ENCODE data around the gene KDM7A. TPM values are rescaled to one million over a fixed set of nuclear protein-coding genes. Genes with fewer than 3 reads are reported as not detected.

The KDM7A gene
- total and polyA plus RNA-seq, 9 of the 15 experiments (the other 6 are each of a cell fraction or from before 2014, with no cell fraction given), result 0.90 to 8.4 (median 7.0) TPM

DNA sequence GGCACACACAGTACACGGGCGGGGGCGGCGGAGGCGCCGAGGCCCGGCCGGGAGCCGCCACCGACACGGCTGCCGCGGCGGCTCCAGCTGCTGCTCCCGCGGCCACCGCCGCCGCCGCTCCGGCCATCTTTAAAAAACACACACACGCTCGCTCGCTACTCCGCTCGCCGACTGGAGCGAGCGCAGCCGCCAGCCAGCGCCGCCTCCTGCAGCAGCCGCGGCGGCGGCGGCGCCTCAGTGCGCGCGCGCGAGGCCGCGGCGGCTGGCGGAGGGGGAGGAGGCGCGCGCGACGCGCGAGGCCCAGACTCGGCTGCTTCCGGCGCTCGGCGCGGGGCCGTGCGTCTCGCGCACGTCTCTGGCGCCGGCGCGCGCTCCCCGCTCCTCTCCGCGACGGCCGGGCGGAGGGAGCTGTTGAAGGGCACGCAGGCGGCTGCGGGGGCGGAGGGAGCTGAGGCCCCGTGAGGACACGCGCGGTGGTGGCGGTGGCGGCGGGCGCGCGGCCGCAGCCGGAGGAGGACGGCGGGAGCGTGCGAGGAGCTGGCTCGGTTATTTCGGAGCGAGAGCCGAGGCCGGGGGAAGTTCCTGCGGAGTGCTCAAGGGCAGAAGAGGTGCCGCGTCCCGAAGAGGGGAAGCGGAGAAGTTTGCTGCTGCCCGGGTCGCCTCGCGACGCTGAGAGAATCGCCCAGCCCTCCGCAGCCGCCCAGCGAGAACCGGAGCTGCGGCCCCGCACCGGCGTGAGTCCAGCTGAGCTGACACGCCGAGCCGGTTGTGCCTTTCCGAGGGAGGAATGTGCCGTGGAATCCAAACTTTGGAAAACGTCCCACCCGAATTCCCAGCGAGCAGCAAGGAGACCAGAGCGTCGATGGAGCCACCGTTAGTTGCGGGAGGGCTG lies at the start of gene KDM7A (continued):
- TF ChIP-seq, protein P1, sequence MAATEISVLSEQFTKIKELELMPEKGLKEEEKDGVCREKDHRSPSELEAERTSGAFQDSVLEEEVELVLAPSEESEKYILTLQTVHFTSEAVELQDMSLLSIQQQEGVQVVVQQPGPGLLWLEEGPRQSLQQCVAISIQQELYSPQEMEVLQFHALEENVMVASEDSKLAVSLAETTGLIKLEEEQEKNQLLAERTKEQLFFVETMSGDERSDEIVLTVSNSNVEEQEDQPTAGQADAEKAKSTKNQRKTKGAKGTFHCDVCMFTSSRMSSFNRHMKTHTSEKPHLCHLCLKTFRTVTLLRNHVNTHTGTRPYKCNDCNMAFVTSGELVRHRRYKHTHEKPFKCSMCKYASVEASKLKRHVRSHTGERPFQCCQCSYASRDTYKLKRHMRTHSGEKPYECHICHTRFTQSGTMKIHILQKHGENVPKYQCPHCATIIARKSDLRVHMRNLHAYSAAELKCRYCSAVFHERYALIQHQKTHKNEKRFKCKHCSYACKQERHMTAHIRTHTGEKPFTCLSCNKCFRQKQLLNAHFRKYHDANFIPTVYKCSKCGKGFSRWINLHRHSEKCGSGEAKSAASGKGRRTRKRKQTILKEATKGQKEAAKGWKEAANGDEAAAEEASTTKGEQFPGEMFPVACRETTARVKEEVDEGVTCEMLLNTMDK (IDR thresholded peaks at IDR 0.05; ENCODE audit: borderline replicate concordance, insufficient read depth, low read depth, low read length, poor library complexity, severe bottlenecking), result no peak
- TF ChIP-seq TAF9B (IDR thresholded peaks at IDR 0.05; ENCODE audit: partially characterized antibody), result no peak
- no peak for TF ChIP-seq TSC22D4 (tag; IDR thresholded peaks at IDR 0.05)
- TF ChIP-seq, protein P2, sequence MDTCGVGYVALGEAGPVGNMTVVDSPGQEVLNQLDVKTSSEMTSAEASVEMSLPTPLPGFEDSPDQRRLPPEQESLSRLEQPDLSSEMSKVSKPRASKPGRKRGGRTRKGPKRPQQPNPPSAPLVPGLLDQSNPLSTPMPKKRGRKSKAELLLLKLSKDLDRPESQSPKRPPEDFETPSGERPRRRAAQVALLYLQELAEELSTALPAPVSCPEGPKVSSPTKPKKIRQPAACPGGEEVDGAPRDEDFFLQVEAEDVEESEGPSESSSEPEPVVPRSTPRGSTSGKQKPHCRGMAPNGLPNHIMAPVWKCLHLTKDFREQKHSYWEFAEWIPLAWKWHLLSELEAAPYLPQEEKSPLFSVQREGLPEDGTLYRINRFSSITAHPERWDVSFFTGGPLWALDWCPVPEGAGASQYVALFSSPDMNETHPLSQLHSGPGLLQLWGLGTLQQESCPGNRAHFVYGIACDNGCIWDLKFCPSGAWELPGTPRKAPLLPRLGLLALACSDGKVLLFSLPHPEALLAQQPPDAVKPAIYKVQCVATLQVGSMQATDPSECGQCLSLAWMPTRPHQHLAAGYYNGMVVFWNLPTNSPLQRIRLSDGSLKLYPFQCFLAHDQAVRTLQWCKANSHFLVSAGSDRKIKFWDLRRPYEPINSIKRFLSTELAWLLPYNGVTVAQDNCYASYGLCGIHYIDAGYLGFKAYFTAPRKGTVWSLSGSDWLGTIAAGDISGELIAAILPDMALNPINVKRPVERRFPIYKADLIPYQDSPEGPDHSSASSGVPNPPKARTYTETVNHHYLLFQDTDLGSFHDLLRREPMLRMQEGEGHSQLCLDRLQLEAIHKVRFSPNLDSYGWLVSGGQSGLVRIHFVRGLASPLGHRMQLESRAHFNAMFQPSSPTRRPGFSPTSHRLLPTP (IDR thresholded peaks at IDR 0.05; ENCODE audit: borderline replicate concordance, extremely low read depth, insufficient read length), result no peak
- TF ChIP-seq EWSR1 (IDR thresholded peaks at IDR 0.05; ENCODE audit: borderline replicate concordance, low read depth, partially characterized antibody), result no peak
- TF ChIP-seq PHF8 (IDR thresholded peaks at IDR 0.05; ENCODE audit: borderline replicate concordance, low read length), result peak; percentile 99
- TF ChIP-seq, protein P3, sequence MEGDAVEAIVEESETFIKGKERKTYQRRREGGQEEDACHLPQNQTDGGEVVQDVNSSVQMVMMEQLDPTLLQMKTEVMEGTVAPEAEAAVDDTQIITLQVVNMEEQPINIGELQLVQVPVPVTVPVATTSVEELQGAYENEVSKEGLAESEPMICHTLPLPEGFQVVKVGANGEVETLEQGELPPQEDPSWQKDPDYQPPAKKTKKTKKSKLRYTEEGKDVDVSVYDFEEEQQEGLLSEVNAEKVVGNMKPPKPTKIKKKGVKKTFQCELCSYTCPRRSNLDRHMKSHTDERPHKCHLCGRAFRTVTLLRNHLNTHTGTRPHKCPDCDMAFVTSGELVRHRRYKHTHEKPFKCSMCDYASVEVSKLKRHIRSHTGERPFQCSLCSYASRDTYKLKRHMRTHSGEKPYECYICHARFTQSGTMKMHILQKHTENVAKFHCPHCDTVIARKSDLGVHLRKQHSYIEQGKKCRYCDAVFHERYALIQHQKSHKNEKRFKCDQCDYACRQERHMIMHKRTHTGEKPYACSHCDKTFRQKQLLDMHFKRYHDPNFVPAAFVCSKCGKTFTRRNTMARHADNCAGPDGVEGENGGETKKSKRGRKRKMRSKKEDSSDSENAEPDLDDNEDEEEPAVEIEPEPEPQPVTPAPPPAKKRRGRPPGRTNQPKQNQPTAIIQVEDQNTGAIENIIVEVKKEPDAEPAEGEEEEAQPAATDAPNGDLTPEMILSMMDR (IDR thresholded peaks at IDR 0.05 in 2 of 3, conservative IDR thresholded peaks at IDR 0.05 in 1 of 3; ENCODE audit: insufficient read depth in 2 of 3, low read depth in 1 of 3, low read length in 3 of 3), result 0 out of 6 replicates have a peak, but pooled peaks of 1 of the 3 experiments have one; percentile 1
- TF ChIP-seq, protein P4, sequence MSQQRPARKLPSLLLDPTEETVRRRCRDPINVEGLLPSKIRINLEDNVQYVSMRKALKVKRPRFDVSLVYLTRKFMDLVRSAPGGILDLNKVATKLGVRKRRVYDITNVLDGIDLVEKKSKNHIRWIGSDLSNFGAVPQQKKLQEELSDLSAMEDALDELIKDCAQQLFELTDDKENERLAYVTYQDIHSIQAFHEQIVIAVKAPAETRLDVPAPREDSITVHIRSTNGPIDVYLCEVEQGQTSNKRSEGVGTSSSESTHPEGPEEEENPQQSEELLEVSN (IDR thresholded peaks at IDR 0.05; ENCODE audit: borderline replicate concordance in 1 of 2, extremely low read depth in 1 of 2, insufficient read depth in 1 of 2, insufficient read length in 1 of 2, low read depth in 1 of 2, low read length in 1 of 2, poor library complexity in 1 of 2, severe bottlenecking in 1 of 2), result peak; percentile 95 to 96
- peak; percentile 59; the same call in 1 of the 2 replicates for TF ChIP-seq ZNF282 (CRISPR knock-in tag; IDR thresholded peaks at IDR 0.05)
- peak; percentile 83 for TF ChIP-seq ATF7 (IDR thresholded peaks at IDR 0.05)
- TF ChIP-seq NFIC (IDR thresholded peaks at IDR 0.05), result peak; percentile 50
- peak; percentile 59; the same call in 1 of the 2 replicates for TF ChIP-seq FOXK1 (CRISPR knock-in tag; IDR thresholded peaks at IDR 0.05; ENCODE audit: borderline replicate concordance)
- TF ChIP-seq, protein P5, sequence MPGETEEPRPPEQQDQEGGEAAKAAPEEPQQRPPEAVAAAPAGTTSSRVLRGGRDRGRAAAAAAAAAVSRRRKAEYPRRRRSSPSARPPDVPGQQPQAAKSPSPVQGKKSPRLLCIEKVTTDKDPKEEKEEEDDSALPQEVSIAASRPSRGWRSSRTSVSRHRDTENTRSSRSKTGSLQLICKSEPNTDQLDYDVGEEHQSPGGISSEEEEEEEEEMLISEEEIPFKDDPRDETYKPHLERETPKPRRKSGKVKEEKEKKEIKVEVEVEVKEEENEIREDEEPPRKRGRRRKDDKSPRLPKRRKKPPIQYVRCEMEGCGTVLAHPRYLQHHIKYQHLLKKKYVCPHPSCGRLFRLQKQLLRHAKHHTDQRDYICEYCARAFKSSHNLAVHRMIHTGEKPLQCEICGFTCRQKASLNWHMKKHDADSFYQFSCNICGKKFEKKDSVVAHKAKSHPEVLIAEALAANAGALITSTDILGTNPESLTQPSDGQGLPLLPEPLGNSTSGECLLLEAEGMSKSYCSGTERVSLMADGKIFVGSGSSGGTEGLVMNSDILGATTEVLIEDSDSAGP (CRISPR knock-in tag; IDR thresholded peaks at IDR 0.05), result peak; percentile 60; the same call in 1 of the 2 replicates
- TF ChIP-seq ZNF274 (IDR thresholded peaks at IDR 0.05; ENCODE audit: borderline replicate concordance, low read depth, low read length), result no peak

Measured in K562 (cell line).